K562 (cell line): Measurements from ENCODE around the gene RALGPS1. TPM values are rescaled to one million over a fixed set of nuclear protein-coding genes. Genes with fewer than 3 reads are reported as not detected.

Experiments
- ATAC-seq: fragments of 200-7000 bp; cut with Tn5 transposase; 3 replicates; pipeline ENCODE4 v1.9.1; 2020; ENCODE audit warnings: moderate library complexity
- BruUV-seq: library from RNA; stranded (reverse); fragments of 400-500 nt; replicated peaks from 2 replicates; lab custom pipeline; 2021; lab: Mats Ljungman, UMichigan
- CTCF ChIA-PET: fragments of 300-600 bp; formaldehyde crosslinking; extraction: SDS; loops from one replicate; lab custom pipeline; 2021; ENCODE audit warnings: low intra/inter-chr PET ratio; lab: Yijun Ruan, JAX
- POLR2A ChIA-PET: fragments of 300-600, 350-650 bp; sonication (Branson Sonifier 250); formaldehyde crosslinking; extraction: SDS; loops from one replicate; lab custom pipeline; 2021; ENCODE audit warnings: antibody characterized with exemption, inconsistent platforms; lab: Yijun Ruan, JAX
- DNase-seq, 4 experiments: peaks; one replicate each; pipeline versions ENCODE4 v3.0.0 to v3.0.0-alpha.2; 2011 to 2018; ENCODE audit warnings: low spot score in 3 of 4, mixed read lengths in 3 of 4; ENCODE audit errors: extremely low read depth in 1 of 4
- FAIRE-seq: peaks from 2 replicates; lab custom pipeline; 2011; peaks lifted over from hg19 to GRCh38; lab: Jason Lieb, UNC
- H2AFZ ChIP-seq: 2 replicates; pipeline ENCODE4 v1.6.0; 2011; ENCODE audit warnings: low read depth, low read length, control low read depth, inconsistent platforms
- H3K27ac ChIP-seq: fragments of 200-600 bp; 3 replicates; pipeline ENCODE4 v1.8.0; 2011; ENCODE audit warnings: low read depth, mild to moderate bottlenecking, control low read depth, inconsistent platforms, low read length, moderate library complexity, mixed read lengths; ENCODE audit errors: extremely low read depth
- H3K27me3 ChIP-seq, 2 experiments: fragments of 300-600 bp in 1 of 2; 2 replicates in 1 of 2; 3 replicates in 1 of 2; pipeline versions ENCODE4 v1.6.0 to v1.8.0; 2011; ENCODE audit warnings: inconsistent platforms in 2 of 2, low read length in 2 of 2, mild to moderate bottlenecking in 1 of 2, mixed read lengths in 1 of 2, moderate library complexity in 1 of 2; ENCODE audit not compliant: control insufficient read depth in 2 of 2, insufficient read depth in 2 of 2
- H3K36me3 ChIP-seq: fragments of 300-600 bp; 3 replicates; pipeline ENCODE4 v1.8.0; 2011; ENCODE audit warnings: mild to moderate bottlenecking, low read length, inconsistent platforms; ENCODE audit not compliant: control insufficient read depth, insufficient read depth
- H3K4me1 ChIP-seq, 2 experiments: fragments of 200-600 bp in 1 of 2; replicated peaks in 1 of 2; 2 replicates in 1 of 2; 3 replicates in 1 of 2; pipeline versions ENCODE4 v1.5.1 to v1.8.0; 2011; ENCODE audit warnings: inconsistent platforms in 2 of 2, low read length in 2 of 2, mild to moderate bottlenecking in 1 of 2, mixed read lengths in 1 of 2, moderate library complexity in 1 of 2; ENCODE audit not compliant: control insufficient read depth in 2 of 2, insufficient read depth in 2 of 2
- H3K4me2 ChIP-seq: 2 replicates; pipeline ENCODE4 v1.6.1; 2011; ENCODE audit warnings: low read length, control low read depth, inconsistent platforms, mixed read lengths; ENCODE audit not compliant: insufficient read depth
- H3K4me3 ChIP-seq: fragments of 200-600 bp; sonication (generic), shearing (Covaris generic); 2 replicates; pipeline ENCODE4 v1.5.1; 2016; ENCODE audit warnings: control low read depth, inconsistent platforms
- H3K79me2 ChIP-seq: fragments of 200-600 bp; 3 replicates; pipeline ENCODE4 v1.8.0; 2011; ENCODE audit warnings: low read length, inconsistent platforms; ENCODE audit not compliant: control insufficient read depth, insufficient read depth
- H3K9ac ChIP-seq, 2 experiments: 2 replicates each; pipeline versions ENCODE4 v1.6.0 to v1.6.1; 2011; ENCODE audit warnings: low read depth in 2 of 2, low read length in 2 of 2, control low read depth in 1 of 2, inconsistent platforms in 1 of 2, mild to moderate bottlenecking in 1 of 2, mixed read lengths in 1 of 2; ENCODE audit not compliant: insufficient read depth in 1 of 2
- H3K9me1 ChIP-seq: one replicate; pipeline ENCODE4 v1.6.0; 2011; ENCODE audit warnings: inconsistent platforms, mild to moderate bottlenecking, low read length, moderate library complexity; ENCODE audit not compliant: control insufficient read depth, insufficient read depth
- H3K9me3 ChIP-seq: replicated peaks from 2 replicates; pipeline ENCODE4 v1.5.1; 2011; ENCODE audit warnings: low read depth, low read length, inconsistent platforms; ENCODE audit not compliant: control insufficient read depth, insufficient read depth
- H4K20me1 ChIP-seq: replicated peaks from 2 replicates; pipeline ENCODE4 v1.6.1; 2011; ENCODE audit warnings: low read length, inconsistent platforms, mixed read lengths; ENCODE audit not compliant: control insufficient read depth, insufficient read depth
- CEBPB ChIP-seq: fragments of 450-650 bp; IDR thresholded peaks from 2 replicates; pipeline ENCODE4 v1.6.1; 2016; ENCODE audit warnings: missing genetic modification characterization, missing compliant biosample characterization
- CEBPG ChIP-seq, 3 experiments: fragments of 200-800 bp in 1 of 3; sonication (Bioruptor generic) in 1 of 3; sonication (generic) in 1 of 3; formaldehyde crosslinking in 1 of 3; IDR thresholded peaks in 2 of 3; conservative IDR thresholded peaks in 1 of 3; 2 replicates each; pipeline versions ENCODE4 v1.6.1 to v1.8.0; 2016 to 2022; ENCODE audit warnings: missing compliant biosample characterization in 2 of 3, missing genetic modification characterization in 2 of 3, mild to moderate bottlenecking in 1 of 3, missing genetic modification reagents in 1 of 3
- HNRNPK ChIP-seq: fragments of 200-400 bp; formaldehyde crosslinking; IDR thresholded peaks from one replicate; pipeline ENCODE4 v1.6.1; 2018; ENCODE audit warnings: mild to moderate bottlenecking, low read depth, low read length; ENCODE audit not compliant: poor library complexity, severe bottlenecking
- PBX2 ChIP-seq, 2 experiments: IDR thresholded peaks in 1 of 2; conservative IDR thresholded peaks in 1 of 2; 2 replicates each; pipeline ENCODE4 v1.6.1; 2016; ENCODE audit warnings: low read depth in 2 of 2, mild to moderate bottlenecking in 1 of 2, missing compliant biosample characterization in 1 of 2, missing genetic modification characterization in 1 of 2, moderate library complexity in 1 of 2
- U2AF2 ChIP-seq: fragments of 200-400 bp; formaldehyde crosslinking; optimal IDR thresholded peaks from 2 replicates; pipeline ENCODE3; 2017; ENCODE audit warnings: low read depth, mild to moderate bottlenecking, low read length
- WGBS: fragments of 100-300 bp; shearing (Covaris generic); methylation state at CpG from one replicate; pipeline ENCODE4 v1.1.6; 2016; ENCODE audit warnings: low coverage, mixed read lengths; ENCODE audit not compliant: insufficient coverage; ENCODE audit errors: missing lambda C conversion rate; 5-methylcytosine and 5-hydroxymethylcytosine counted together
- in situ Hi-C: fragments of 300-500 bp; cut with MboI; formaldehyde crosslinking; loops from 4 replicates; pipeline ENCODE4 v1.15.0; 2018; ENCODE audit warnings: inconsistent platforms, mixed read lengths
- intact Hi-C: fragments of 100-400 bp; cut with micrococcal nuclease; formaldehyde crosslinking; loops from 2 replicates; pipeline ENCODE4 v1.14.2; 2022
- polyA plus RNA-seq, 8 experiments: library from polyadenylated mRNA; depleted of rRNA in 4 of 8; stranded (reverse) in 5 of 8; unstranded in 3 of 8; fragments of >200 nt; fragmentation: Nextera tagmentation in 2 of 8; fragmentation: Illumina TruSeq in 1 of 8; extraction: Ambion mirVana in 2 of 8; extraction: Trizol in 1 of 8; gene quantifications; 2 replicates each; pipeline versions ENCODE4 v1.2.1 to v1.2.3, GENCODE V29; 2011 to 2014; ENCODE audit warnings: inconsistent platforms in 1 of 8, missing spikeins in 1 of 8
- total RNA-seq, 7 experiments: library from RNA; depleted of rRNA in 6 of 7; stranded (reverse); fragments of >200 nt in 6 of 7; fragmentation: Illumina TruSeq in 2 of 7; extraction: Trizol in 2 of 7; gene quantifications; 2 replicates each; pipeline versions ENCODE4 v1.2.1 to v1.2.3, GENCODE V29; 2011 to 2021; ENCODE audit warnings: low replicate concordance in 1 of 7

The RALGPS1 gene
- total and polyA plus RNA-seq, 9 of the 15 experiments (the other 6 are each of a cell fraction or from before 2014, with no cell fraction given), result 0.04 to 2.6 (median 1.5) TPM

- H3K9me1 ChIP-seq, result no peaks in the 10 kb centered on the region
- no peak overlapping the region for H3K4me3 ChIP-seq
- intact Hi-C loops, result no loop called here
- H3K9ac ChIP-seq, result no peak overlapping the region
- TF ChIP-seq U2AF2, result no peak
- TF ChIP-seq PBX2 (CRISPR knock-in tag; IDR thresholded peaks at IDR 0.05; ENCODE audit: low read depth), result no peak
- peak; percentile 60 for TF ChIP-seq PBX2 (tag; conservative IDR thresholded peaks at IDR 0.05; ENCODE audit: low read depth)
- no peak for TF ChIP-seq HNRNPK
- no peak for TF ChIP-seq CEBPG (CRISPR knock-in tag; IDR thresholded peaks at IDR 0.05)
- peak in 1 of 2 experiments; percentile 40; a peak in 1 of 4 replicates for TF ChIP-seq CEBPG (tag; conservative IDR thresholded peaks at IDR 0.05 in 1 of 2, IDR thresholded peaks at IDR 0.05 in 1 of 2)
- TF ChIP-seq CEBPB (tag), result peak; percentile 34; the same call in 1 of the 2 replicates
- H3K36me3 ChIP-seq, result no peaks in the 10 kb centered on the region
- H3K4me2 ChIP-seq, result no peak overlapping the region
- no peak overlapping the region for H3K27ac ChIP-seq
- no peaks in the 10 kb centered on the region for H3K79me2 ChIP-seq
- H3K4me1 ChIP-seq, result no peaks in the 10 kb centered on the region
- no peak overlapping the region for H2AFZ ChIP-seq
- CTCF ChIA-PET, result no interaction called here
- no TSS peak for BruUV-seq
- H4K20me1 ChIP-seq, result no peaks in the 10 kb centered on the region
- no peak for DNase-seq
- no peak for FAIRE-seq
- POLR2A ChIA-PET, result no interaction called here
- peaks cover 4 to 42% of the 10 kb centered on the region in 2 experiments; a peak in 4 of 5 replicates for H3K27me3 ChIP-seq
- no peak for ATAC-seq
- H3K9me3 ChIP-seq, result no peaks in the 10 kb centered on the region
- 4% methylated on average over 2 of the region's 2 CpGs for WGBS
- in situ Hi-C loops, result no loop called here
These were observed 113.1 kb downstream of the RALGPS1 start for GRCh38 chr9:127027694-127028093.
